Measurements from ENCODE around the gene CEP152.

DNA sequence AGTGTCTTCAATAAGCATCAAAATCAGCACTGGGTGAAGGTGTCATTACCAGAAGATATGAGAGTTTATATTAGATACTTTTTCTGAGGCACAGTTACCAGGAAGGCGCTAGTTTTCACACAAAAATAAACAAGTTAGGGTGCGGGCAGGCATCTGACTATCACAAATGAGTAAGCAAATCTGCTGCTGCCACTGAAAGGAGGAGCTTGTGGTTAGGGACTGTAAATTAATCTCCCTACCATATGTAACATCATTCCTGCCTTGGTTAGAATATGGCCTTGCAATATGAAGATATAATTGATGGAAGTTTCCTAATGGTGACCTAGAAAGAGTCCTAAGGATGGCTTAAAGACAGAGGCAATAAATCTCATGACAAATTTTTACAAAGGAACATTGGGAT is 47.5 kb upstream of the CEP152 start:
- TF ChIP-seq, protein P1, sequence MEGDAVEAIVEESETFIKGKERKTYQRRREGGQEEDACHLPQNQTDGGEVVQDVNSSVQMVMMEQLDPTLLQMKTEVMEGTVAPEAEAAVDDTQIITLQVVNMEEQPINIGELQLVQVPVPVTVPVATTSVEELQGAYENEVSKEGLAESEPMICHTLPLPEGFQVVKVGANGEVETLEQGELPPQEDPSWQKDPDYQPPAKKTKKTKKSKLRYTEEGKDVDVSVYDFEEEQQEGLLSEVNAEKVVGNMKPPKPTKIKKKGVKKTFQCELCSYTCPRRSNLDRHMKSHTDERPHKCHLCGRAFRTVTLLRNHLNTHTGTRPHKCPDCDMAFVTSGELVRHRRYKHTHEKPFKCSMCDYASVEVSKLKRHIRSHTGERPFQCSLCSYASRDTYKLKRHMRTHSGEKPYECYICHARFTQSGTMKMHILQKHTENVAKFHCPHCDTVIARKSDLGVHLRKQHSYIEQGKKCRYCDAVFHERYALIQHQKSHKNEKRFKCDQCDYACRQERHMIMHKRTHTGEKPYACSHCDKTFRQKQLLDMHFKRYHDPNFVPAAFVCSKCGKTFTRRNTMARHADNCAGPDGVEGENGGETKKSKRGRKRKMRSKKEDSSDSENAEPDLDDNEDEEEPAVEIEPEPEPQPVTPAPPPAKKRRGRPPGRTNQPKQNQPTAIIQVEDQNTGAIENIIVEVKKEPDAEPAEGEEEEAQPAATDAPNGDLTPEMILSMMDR (IDR thresholded peaks at IDR 0.05; ENCODE audit: insufficient read depth, low read length, poor library complexity, severe bottlenecking), result no peak
- no peak for TF ChIP-seq EZH2phosphoT487 (conservative IDR thresholded peaks at IDR 0.05; ENCODE audit: low read length)

Measured in SU-DHL-6 (cell line).